Activated T-cell treated with anti-CD3 and anti-CD28 coated beads, Interleukin-2, amount 50 U/mL, for 72 hours (primary cell): Measurements from ENCODE around the gene KCND3. TPM values are rescaled to one million over a fixed set of nuclear protein-coding genes. Genes with fewer than 3 reads are reported as not detected.

ENCODE experiments used
- ATAC-seq, 2 donors: fragments of 150-1000 bp; cut with Tn5 transposase; replicated peaks in 1 of 2; 2 replicates each; pipeline ENCODE4 v1.10.0; 2021; ENCODE audit warnings: moderate library complexity in 2 of 2, mild to moderate bottlenecking in 1 of 2
- DNase-seq, 2 donors: peaks; one replicate each; pipeline ENCODE4 v3.0.0; 2021 to 2022; ENCODE audit warnings: mixed read lengths in 1 of 2
- H3K27ac Mint-ChIP-seq: one replicate; pipeline ENCODE4 v1.8.0; 2022; ENCODE audit warnings: mild to moderate bottlenecking, moderate library complexity, mixed read lengths
- H3K27me3 Mint-ChIP-seq: one replicate; pipeline ENCODE4 v1.8.0; 2022; ENCODE audit warnings: low read depth, mixed read lengths
- H3K36me3 Mint-ChIP-seq, 2 donors: one replicate each; pipeline ENCODE4 v1.8.0; 2022; ENCODE audit warnings: mixed read lengths in 2 of 2, mild to moderate bottlenecking in 1 of 2; ENCODE audit not compliant: insufficient read depth in 2 of 2
- H3K4me1 Mint-ChIP-seq: one replicate; pipeline ENCODE4 v1.8.0; 2022; ENCODE audit warnings: low read depth, mixed read lengths
- H3K4me3 Mint-ChIP-seq, 2 donors: one replicate each; pipeline ENCODE4 v1.8.0; 2022; ENCODE audit warnings: mild to moderate bottlenecking in 2 of 2, mixed read lengths in 2 of 2, moderate library complexity in 2 of 2
- H3K9me3 Mint-ChIP-seq, 2 donors: one replicate each; pipeline ENCODE4 v1.8.0; 2022; ENCODE audit warnings: mixed read lengths in 2 of 2
- total RNA-seq, 2 donors: library from RNA; stranded (reverse); gene quantifications; one replicate each; pipeline ENCODE4 v1.2.3, GENCODE V29; 2022

Gene KCND3
- total RNA-seq, 2 donors from 2014 or later = not detected

DNA sequence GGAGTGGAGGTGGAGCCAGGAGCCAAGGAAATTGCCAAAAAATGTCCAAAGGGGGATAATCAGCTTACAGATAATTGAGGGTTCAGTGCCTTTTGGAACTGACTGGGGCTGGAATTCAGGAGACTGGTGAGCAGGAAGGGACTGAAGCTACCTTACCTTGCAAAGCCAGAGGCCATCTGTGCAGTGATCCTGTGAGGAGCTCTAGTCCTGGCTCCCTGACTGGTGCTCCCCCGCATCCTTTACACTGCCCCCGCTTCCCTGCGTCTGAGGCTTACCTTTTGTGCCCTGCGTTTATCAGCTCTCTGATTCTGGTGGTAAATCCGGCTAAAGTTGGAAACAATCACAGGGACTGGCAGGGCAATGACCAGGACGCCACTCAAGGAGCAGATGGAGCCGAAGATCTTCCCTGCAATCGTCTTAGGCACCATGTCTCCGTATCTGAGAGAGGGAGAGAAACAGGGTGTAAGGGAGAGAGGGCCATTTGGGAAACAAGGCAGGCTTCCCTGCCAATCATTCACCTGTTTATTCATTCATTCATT, 202.7 kb downstream of the KCND3 start:
- H3K9me3 Mint-ChIP-seq = no peaks in the 10 kb centered on the region

DNA sequence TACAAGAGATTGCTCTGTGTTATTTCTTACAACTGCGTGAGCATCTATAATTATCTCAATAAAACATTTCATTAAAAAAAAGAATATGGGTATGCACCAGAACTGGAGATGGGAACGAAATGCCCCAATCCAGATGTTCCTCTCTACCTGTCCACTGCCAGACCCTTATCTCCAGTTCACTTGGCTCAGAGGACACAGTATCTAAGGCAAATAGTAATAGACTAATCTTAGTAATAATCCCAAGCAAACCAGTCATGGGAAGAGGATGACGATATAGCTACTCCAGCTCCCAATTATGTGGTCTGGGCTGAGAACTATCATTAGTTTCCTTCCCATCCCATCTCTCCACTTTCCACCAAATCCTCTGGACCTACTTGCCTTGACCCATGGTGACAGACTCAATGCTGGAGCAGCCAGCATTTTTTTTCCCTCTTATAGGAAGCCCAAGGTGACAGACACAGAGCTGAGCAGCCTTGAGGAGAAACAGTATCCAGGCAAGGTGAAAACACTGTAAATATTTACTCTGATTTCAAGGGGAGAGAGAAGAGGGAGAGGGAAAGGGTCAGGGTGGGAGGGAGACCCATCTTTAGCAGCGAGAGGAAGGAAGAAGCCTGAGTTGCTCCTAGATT, 205.1 kb downstream of the KCND3 start:
- ATAC-seq (no peak), DNase-seq (no peak)
- no peaks in the 10 kb centered on the region for H3K27me3 Mint-ChIP-seq
- H3K4me3 Mint-ChIP-seq = no peak overlapping the region
- H3K4me1 Mint-ChIP-seq = no peaks in the 10 kb centered on the region
- no peak overlapping the region for H3K27ac Mint-ChIP-seq
- no peaks in the 10 kb centered on the region for H3K36me3 Mint-ChIP-seq
- H3K9me3 Mint-ChIP-seq = no peaks in the 10 kb centered on the region

More for the DNA sequence above, 202.7 kb downstream of the KCND3 start:
- no peaks in the 10 kb centered on the region for H3K36me3 Mint-ChIP-seq
- no peaks in the 10 kb centered on the region for H3K4me1 Mint-ChIP-seq
- DNase-seq = no peak
- H3K4me3 Mint-ChIP-seq = no peak overlapping the region
- H3K27ac Mint-ChIP-seq = no peak overlapping the region
- peaks cover 12% of the 10 kb centered on the region for H3K27me3 Mint-ChIP-seq
- no peak for ATAC-seq

DNA sequence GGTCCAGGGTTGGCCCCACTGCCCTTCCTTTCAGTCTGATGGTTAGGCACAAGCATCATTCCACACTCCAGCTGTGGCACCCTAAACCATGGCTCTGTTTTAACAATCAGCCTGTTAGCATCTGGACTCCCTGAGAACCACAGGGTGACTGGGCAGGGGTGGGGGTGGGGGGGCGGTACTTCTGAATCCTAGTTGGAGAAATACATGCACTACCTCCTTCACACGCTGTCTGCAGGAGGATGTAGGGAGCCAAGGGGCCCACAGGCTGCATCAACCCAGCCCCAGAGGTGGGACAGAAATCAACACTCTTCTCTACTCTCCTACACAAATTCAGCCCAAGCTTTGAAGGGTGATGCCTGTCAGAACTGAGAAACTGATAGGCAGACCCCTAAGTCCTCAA, 209.9 kb downstream of the KCND3 start:
- Mint-ChIP-seq H3K27me3 (peaks cover 14% of the 10 kb centered on the region), H3K4me1 (no peaks in the 10 kb centered on the region), H3K27ac (no peak overlapping the region), H3K9me3 (no peaks in the 10 kb centered on the region), H3K4me3 (no peak overlapping the region), H3K36me3 (no peaks in the 10 kb centered on the region)
- DNase-seq = no peak
- ATAC-seq = no peak

DNA sequence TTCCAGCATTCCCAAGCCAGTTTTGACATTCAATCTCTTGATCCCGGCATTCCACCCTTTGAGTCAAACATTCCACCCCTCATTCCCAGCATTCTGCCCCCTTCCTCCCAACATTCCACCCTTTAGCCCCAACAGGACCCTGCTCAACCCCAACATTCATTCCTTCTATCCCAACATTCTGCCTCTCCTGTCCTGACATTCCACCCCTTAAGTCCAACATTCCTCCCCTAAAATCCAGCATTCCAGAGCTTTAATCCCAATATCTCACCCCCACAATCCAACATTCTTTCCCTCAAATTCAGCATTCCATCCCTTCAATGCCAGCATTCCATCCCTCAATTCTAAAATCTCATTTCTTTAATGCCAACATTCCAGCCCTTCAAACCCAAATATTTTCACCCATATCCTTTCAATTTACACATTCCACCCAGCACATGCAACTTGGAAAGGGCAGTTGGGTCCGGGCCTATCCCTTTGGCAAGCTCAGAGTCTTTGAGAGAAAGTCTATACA, 210.9 kb downstream of the KCND3 start:
- H3K27me3 Mint-ChIP-seq = peaks cover 14% of the 10 kb centered on the region
- H3K4me1 Mint-ChIP-seq = no peaks in the 10 kb centered on the region
- H3K9me3 Mint-ChIP-seq = no peaks in the 10 kb centered on the region
- ATAC-seq (no peak), DNase-seq (no peak)
- H3K27ac Mint-ChIP-seq = no peak overlapping the region
- no peaks in the 10 kb centered on the region for H3K36me3 Mint-ChIP-seq
- H3K4me3 Mint-ChIP-seq = no peak overlapping the region

DNA sequence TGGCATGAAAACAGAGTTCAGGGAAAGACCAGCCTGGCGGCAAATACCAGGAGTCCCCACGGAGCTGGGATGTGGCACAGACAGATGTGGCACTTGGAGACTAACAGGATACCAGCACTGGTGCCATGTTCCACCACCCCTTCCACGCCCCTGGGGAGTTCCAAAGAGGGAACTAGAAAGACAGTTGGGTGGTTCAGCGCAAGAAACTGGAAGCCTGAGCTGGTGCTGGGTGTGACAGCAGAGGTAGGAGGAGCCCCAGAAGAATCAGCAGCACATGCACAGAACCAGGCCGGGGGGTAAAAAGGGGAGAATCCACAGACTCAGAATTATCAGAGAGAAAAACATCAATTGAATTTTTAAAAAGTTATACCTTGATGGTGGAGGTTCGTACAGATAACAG, 211.4 kb downstream of the KCND3 start:
- Mint-ChIP-seq H3K4me1 (no peaks in the 10 kb centered on the region), H3K27me3 (peaks cover 14% of the 10 kb centered on the region), H3K9me3 (no peaks in the 10 kb centered on the region), H3K36me3 (no peaks in the 10 kb centered on the region), H3K4me3 (no peak overlapping the region), H3K27ac (no peak overlapping the region)
- no peak for DNase-seq
- ATAC-seq = no peak

DNA sequence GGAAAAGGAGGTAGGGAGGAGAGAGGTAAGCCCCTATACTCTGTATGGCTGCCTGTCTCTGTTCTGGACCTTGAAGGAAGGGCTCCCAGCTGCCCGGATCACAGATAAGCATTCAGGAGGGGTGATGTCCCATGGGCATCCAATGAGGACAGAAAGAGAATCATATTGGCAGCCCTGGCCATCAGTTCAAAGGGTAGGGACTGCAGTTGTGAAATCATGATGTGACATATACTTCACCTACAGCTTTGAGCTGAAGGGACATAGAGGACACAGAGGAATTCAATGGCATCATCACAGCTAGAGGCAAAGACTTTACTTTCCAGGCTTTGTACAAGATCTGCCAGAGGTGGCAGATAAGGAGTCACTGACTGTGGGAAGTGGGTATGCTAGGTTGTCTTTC, 212.2 kb downstream of the KCND3 start:
- no peaks in the 10 kb centered on the region for H3K9me3 Mint-ChIP-seq

DNA sequence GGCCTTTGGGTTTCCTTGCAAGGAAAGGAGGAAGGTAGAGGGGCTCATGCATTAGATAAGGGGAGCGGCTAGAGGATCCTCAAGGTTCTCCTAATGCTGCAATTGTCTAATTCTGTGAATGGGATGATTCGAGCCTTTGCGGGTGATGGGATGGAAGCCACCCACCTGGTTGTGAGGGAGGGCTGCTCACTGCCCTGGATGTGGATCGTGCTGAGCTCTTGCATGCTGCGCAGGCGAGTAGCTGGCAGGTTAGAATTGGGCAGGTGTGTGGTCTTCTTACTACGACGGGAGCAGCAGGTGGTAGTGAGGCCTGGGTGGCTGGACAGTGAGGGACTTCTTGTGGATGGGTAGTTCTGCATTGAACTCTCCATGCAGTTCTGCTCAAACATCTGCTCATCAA, 212.6 kb downstream of the KCND3 start:
- Mint-ChIP-seq H3K4me3 (no peak overlapping the region), H3K36me3 (no peaks in the 10 kb centered on the region), H3K27ac (no peak overlapping the region), H3K4me1 (no peaks in the 10 kb centered on the region), H3K9me3 (no peaks in the 10 kb centered on the region), H3K27me3 (peaks cover 14% of the 10 kb centered on the region)
- DNase-seq (no peak), ATAC-seq (no peak)

More for the DNA sequence above, 212.2 kb downstream of the KCND3 start:
- Mint-ChIP-seq H3K27me3 (peaks cover 14% of the 10 kb centered on the region), H3K4me1 (no peaks in the 10 kb centered on the region), H3K4me3 (no peak overlapping the region), H3K36me3 (no peaks in the 10 kb centered on the region), H3K27ac (no peak overlapping the region)
- no peak for DNase-seq
- no peak for ATAC-seq

DNA sequence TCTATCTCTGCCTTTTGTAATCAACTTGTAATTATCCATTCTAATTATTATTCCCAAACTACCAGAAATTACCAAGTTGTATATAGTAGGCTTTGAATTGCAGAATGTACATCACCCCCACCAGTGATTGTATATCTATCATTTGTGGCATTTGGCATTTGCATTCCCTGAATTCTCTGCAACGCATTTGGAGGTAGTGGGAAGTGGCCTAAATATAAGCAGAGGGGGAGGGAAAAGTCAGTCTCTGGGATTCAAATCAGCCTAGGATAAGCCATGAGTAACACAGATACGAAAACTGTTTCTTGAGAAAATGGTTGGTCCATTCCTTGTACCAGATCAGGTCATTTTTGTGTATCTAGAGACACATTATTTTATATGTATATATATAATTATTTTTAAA, 213.1 kb downstream of the KCND3 start:
- Mint-ChIP-seq H3K36me3 (no peaks in the 10 kb centered on the region), H3K9me3 (no peaks in the 10 kb centered on the region), H3K4me1 (no peaks in the 10 kb centered on the region), H3K4me3 (no peak overlapping the region), H3K27me3 (peaks cover 14% of the 10 kb centered on the region), H3K27ac (no peak overlapping the region)
- ATAC-seq (no peak), DNase-seq (no peak)

DNA sequence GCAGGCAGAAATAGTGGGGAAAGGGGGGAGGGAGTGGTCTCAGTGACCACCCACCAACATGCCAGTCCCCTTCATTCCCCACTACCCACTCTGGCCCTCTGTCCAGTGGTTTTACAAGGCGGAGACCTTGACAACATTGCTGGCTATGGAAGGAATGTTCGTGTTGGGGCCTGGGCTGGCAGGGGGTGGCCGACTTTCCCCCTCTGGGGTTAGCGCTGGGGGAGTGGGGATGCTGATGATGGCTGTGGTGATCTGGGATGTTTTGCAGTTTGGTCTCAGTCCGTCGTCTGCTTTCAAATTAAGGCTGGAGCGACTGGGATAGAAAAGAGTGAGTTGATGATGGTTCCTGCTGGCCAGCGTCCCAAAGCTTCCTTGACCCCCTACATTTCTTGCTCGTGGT, 213.5 kb downstream of the KCND3 start:
- no peak overlapping the region for H3K27ac Mint-ChIP-seq
- no peaks in the 10 kb centered on the region for H3K9me3 Mint-ChIP-seq
- H3K27me3 Mint-ChIP-seq = peaks cover 14% of the 10 kb centered on the region
- H3K4me1 Mint-ChIP-seq = no peaks in the 10 kb centered on the region
- DNase-seq = no peak
- no peak for ATAC-seq
- H3K36me3 Mint-ChIP-seq = no peaks in the 10 kb centered on the region
- H3K4me3 Mint-ChIP-seq = no peak overlapping the region

DNA sequence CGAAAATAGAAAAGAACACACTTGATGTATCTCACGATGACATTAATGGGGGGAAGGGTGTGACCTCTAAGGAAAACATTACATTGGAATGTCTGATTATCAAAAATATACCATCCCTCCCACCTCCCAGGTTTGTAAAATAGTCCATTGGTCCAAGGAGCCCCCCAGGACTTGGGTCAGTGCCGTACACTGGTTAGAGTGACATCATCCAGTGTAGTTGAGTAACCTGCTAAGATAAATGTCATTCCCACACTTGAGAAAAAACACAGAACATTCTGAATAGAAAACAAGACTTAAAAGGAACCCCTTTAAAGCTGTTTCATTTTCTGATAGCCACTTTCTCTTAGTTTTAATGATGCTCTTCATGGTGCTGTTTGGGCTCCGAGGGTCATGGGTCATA, 218.6 kb downstream of the KCND3 start:
- H3K4me3 Mint-ChIP-seq = no peak overlapping the region
- no peak overlapping the region for H3K27ac Mint-ChIP-seq
- no peaks in the 10 kb centered on the region for H3K9me3 Mint-ChIP-seq
- no peaks in the 10 kb centered on the region for H3K27me3 Mint-ChIP-seq
- ATAC-seq (no peak), DNase-seq (no peak)
- H3K36me3 Mint-ChIP-seq = peaks cover 0 to 6% of the 10 kb centered on the region in 2 donors
- peaks cover 5% of the 10 kb centered on the region for H3K4me1 Mint-ChIP-seq

DNA sequence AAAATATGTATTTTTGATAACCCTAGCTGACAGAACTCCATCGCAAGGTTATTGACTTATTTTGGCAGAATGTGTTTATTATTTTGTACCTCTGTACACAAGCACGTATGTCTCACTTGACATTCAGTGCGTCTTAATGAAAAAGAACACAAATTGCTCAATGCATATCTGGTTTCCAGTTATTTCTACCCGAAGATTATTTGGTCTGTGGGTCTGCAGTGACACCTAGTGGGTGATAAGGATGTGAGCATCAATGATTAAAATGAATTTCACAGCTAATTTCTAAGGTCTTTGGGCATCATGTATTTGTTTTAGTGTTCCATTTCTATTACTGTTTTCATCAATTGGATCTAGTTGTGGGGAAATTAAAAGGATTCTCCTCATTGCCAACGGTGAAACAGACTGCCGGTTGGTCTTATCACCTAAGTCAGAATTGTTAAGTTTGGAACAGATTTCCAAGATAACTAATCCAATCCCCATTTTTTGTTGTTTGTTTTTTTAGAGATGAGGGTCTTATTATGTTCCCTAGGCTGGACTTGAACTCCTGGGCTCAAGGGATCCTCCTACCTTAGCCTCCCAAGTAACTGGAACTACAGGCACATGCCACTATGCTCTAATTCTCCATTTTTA, 219.8 kb downstream of the KCND3 start:
- DNase-seq (peak; percentile 33 to 47), ATAC-seq (peak; percentile 32 to 52)
- Mint-ChIP-seq H3K4me3 (no peak overlapping the region), H3K4me1 (peaks cover 5% of the 10 kb centered on the region), H3K27me3 (no peaks in the 10 kb centered on the region), H3K9me3 (no peaks in the 10 kb centered on the region), H3K36me3 (peaks cover 0 to 10% of the 10 kb centered on the region in 2 donors), H3K27ac (no peak overlapping the region)

DNA sequence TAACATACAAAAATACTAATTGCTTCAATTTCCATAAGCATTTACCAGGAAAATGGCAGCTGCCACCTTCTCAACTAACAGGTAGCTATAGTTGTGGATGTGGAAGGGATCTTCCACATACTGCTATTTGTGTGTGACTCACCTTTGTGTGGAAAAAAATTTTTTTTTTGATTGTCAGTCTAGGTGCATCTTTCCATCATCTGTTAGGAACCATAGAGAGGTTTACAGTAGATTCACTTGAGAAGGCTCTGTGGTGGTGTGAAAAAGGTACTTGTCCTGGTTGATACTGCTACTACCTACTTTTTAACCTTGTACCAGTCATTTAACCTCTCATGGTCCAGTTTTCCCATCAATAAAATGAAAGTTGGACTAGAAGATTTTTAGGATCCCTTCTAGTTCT, 220.8 kb downstream of the KCND3 start:
- no peaks in the 10 kb centered on the region for H3K27me3 Mint-ChIP-seq
- no peaks in the 10 kb centered on the region for H3K9me3 Mint-ChIP-seq
- no peak for ATAC-seq
- H3K36me3 Mint-ChIP-seq = peaks cover 0 to 14% of the 10 kb centered on the region in 2 donors
- H3K27ac Mint-ChIP-seq = no peak overlapping the region
- H3K4me1 Mint-ChIP-seq = peaks cover 5% of the 10 kb centered on the region
- H3K4me3 Mint-ChIP-seq = no peak overlapping the region
- DNase-seq = no peak

DNA sequence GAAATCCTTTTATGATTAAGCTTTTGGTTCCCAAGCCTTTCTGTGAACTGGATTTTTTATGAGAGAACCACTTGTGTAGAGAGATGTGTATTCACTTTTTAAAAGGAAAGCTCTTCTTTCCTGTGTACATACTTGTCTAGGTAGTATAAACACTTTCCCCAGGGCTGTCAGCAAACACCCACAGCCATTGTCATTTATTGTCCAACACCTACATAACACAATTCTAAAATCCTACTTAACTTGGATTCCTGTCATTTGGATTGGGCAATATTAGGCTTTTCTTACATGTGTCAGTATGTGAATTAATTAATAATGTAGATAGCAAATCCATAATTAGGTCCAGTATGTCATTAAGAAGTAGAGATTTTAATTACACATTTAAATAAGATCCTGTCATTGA, 221.4 kb downstream of the KCND3 start:
- H3K9me3 Mint-ChIP-seq = no peaks in the 10 kb centered on the region
- no peak overlapping the region for H3K4me3 Mint-ChIP-seq
- H3K27ac Mint-ChIP-seq = peak overlapping the region; percentile 63
- peaks cover 0 to 14% of the 10 kb centered on the region in 2 donors for H3K36me3 Mint-ChIP-seq
- peaks cover 5% of the 10 kb centered on the region for H3K4me1 Mint-ChIP-seq
- H3K27me3 Mint-ChIP-seq = no peaks in the 10 kb centered on the region
- DNase-seq (no peak), ATAC-seq (no peak)
